DOHH2 (cell line): ENCODE data around the gene CDPF1.

Source experiments
- EZH2phosphoT487 ChIP-seq: fragments of 200-600 bp; sonication (generic); IDR thresholded peaks from 2 replicates; pipeline ENCODE4 v1.6.1; 2017; ENCODE audit warnings: borderline replicate concordance, mild to moderate bottlenecking, antibody characterized with exemption, low read length, moderate library complexity, mixed read lengths
- TF ChIP-seq, protein P1 (sequence below): fragments of 200-600 bp; sonication (generic); IDR thresholded peaks from one replicate; pipeline ENCODE4 v1.5.1; 2014; ENCODE audit warnings: antibody characterized with exemption, mild to moderate bottlenecking, low read depth, low read length; ENCODE audit not compliant: poor library complexity, severe bottlenecking

DNA sequence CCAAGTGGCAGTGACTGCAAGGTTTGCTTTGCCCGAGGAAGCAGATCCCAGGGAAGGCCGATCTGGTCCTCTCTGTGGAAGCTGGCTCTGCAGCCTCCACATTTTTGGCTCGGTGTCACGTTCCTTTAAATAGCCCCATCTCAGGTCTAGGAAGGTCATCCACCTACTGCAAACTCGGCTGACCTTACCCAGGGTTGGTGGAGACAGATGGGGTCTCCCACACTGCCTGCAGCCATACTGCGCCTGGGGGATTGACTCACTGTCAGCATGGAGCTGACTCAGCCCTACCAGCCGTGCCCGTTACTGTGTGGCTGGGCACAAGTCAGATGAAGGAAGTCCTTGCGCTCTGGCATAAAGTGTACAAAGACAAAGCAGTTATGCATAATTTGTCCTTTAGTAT is 16.9 kb downstream of the CDPF1 start:
- TF ChIP-seq, protein P1, sequence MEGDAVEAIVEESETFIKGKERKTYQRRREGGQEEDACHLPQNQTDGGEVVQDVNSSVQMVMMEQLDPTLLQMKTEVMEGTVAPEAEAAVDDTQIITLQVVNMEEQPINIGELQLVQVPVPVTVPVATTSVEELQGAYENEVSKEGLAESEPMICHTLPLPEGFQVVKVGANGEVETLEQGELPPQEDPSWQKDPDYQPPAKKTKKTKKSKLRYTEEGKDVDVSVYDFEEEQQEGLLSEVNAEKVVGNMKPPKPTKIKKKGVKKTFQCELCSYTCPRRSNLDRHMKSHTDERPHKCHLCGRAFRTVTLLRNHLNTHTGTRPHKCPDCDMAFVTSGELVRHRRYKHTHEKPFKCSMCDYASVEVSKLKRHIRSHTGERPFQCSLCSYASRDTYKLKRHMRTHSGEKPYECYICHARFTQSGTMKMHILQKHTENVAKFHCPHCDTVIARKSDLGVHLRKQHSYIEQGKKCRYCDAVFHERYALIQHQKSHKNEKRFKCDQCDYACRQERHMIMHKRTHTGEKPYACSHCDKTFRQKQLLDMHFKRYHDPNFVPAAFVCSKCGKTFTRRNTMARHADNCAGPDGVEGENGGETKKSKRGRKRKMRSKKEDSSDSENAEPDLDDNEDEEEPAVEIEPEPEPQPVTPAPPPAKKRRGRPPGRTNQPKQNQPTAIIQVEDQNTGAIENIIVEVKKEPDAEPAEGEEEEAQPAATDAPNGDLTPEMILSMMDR: no peak
- TF ChIP-seq EZH2phosphoT487: no peak
